MM.1S (cell line): Measurements from ENCODE around the gene CD109.

ENCODE experiments used
- CTCF ChIP-seq: fragments of 300-600 bp; sonication (generic); IDR thresholded peaks from 2 replicates; pipeline ENCODE4 v1.5.1; 2016; ENCODE audit warnings: antibody characterized with exemption, low read length, mixed read lengths
- EZH2phosphoT487 ChIP-seq: fragments of 300-600 bp; sonication (generic); IDR thresholded peaks from 2 replicates; pipeline ENCODE4 v1.6.1; 2018; ENCODE audit warnings: antibody characterized with exemption, low read length

- TF ChIP-seq CTCF (no peak), EZH2phosphoT487 (no peak)
Measured at GRCh38 chr6:73667798-73668197, 28.2 kb upstream of the CD109 start.
